ENCODE measurements around the gene DPP6.
"Not testable (repeated sequence)": the region's sequence is repeated elsewhere in the genome, so short reads cannot be mapped to it uniquely, and the experiment has no call there.

DPP6 gene

GRCh38 chr7:154148791-154149516, 96.8 kb downstream of the DPP6 start:
- not testable (repeated sequence) for H2BK5ac ChIP-seq (ENCODE audit: low read length); H4K5ac ChIP-seq (ENCODE audit: low read length); H3K9ac ChIP-seq (ENCODE audit: low read length); H2BK120ac ChIP-seq (ENCODE audit: low read depth, low read length); H3K36me3 ChIP-seq (ENCODE audit: control insufficient read depth, insufficient read depth, low read length); H3K4me2 ChIP-seq (ENCODE audit: low read length); H3K27me3 ChIP-seq (ENCODE audit: insufficient read depth, low read length, poor library complexity); H3K79me2 ChIP-seq (ENCODE audit: control insufficient read depth, insufficient read depth, low read length); H3K4ac ChIP-seq (ENCODE audit: low read depth, low read length); DNase-seq; H2AK5ac ChIP-seq (ENCODE audit: low read length); H3K23ac ChIP-seq (ENCODE audit: low read length); H3K4me1 ChIP-seq (ENCODE audit: control insufficient read depth, low read depth, low read length); H3K27ac ChIP-seq (ENCODE audit: low read depth, low read length); H3K18ac ChIP-seq (ENCODE audit: low read length); H3K4me3 ChIP-seq (ENCODE audit: low read length); H3K56ac ChIP-seq (ENCODE audit: low read length); H3K79me1 ChIP-seq (ENCODE audit: low read length); H4K8ac ChIP-seq (ENCODE audit: low read depth, low read length); H2BK15ac ChIP-seq (replicated peaks; ENCODE audit: low read depth)
- no CpG with 5 or more reads among the region's 10 CpGs for WGBS (ENCODE audit: extremely low coverage, insufficient coverage, low lambda C conversion rate)

- not testable (repeated sequence) for H4K8ac ChIP-seq (ENCODE audit: low read depth, low read length); H3K27ac ChIP-seq (ENCODE audit: low read depth, low read length); H3K79me2 ChIP-seq (ENCODE audit: control insufficient read depth, insufficient read depth, low read length); H3K9ac ChIP-seq (ENCODE audit: low read length); H3K4me3 ChIP-seq (ENCODE audit: low read length); DNase-seq; H4K5ac ChIP-seq (ENCODE audit: low read length); H3K4me1 ChIP-seq (ENCODE audit: control insufficient read depth, low read depth, low read length); H3K4ac ChIP-seq (ENCODE audit: low read depth, low read length); H3K4me2 ChIP-seq (ENCODE audit: low read length); H3K27me3 ChIP-seq (ENCODE audit: insufficient read depth, low read length, poor library complexity); H3K23ac ChIP-seq (ENCODE audit: low read length); H3K18ac ChIP-seq (ENCODE audit: low read length); H2BK5ac ChIP-seq (ENCODE audit: low read length); H2BK120ac ChIP-seq (ENCODE audit: low read depth, low read length); H3K56ac ChIP-seq (ENCODE audit: low read length); H2BK15ac ChIP-seq (replicated peaks; ENCODE audit: low read depth); H2AK5ac ChIP-seq (ENCODE audit: low read length); H3K79me1 ChIP-seq (ENCODE audit: low read length); H3K36me3 ChIP-seq (ENCODE audit: control insufficient read depth, insufficient read depth, low read length)
- no CpG with 5 or more reads among the region's 9 CpGs for WGBS (ENCODE audit: extremely low coverage, insufficient coverage, low lambda C conversion rate)
Measured at GRCh38 chr7:154150656-154151055, 98.5 kb downstream of the DPP6 start.

GRCh38 chr7:154151306-154151705, 99.1 kb downstream of the DPP6 start:
- not testable (repeated sequence) for H2BK15ac ChIP-seq (replicated peaks; ENCODE audit: low read depth); H3K4me3 ChIP-seq (ENCODE audit: low read length); H2AK5ac ChIP-seq (ENCODE audit: low read length); H3K9ac ChIP-seq (ENCODE audit: low read length); H3K4ac ChIP-seq (ENCODE audit: low read depth, low read length); H3K36me3 ChIP-seq (ENCODE audit: control insufficient read depth, insufficient read depth, low read length); H4K8ac ChIP-seq (ENCODE audit: low read depth, low read length); H4K5ac ChIP-seq (ENCODE audit: low read length); DNase-seq; H3K23ac ChIP-seq (ENCODE audit: low read length); H2BK5ac ChIP-seq (ENCODE audit: low read length); H3K18ac ChIP-seq (ENCODE audit: low read length); H3K27ac ChIP-seq (ENCODE audit: low read depth, low read length); H3K4me2 ChIP-seq (ENCODE audit: low read length); H3K27me3 ChIP-seq (ENCODE audit: insufficient read depth, low read length, poor library complexity); H3K4me1 ChIP-seq (ENCODE audit: control insufficient read depth, low read depth, low read length); H2BK120ac ChIP-seq (ENCODE audit: low read depth, low read length); H3K56ac ChIP-seq (ENCODE audit: low read length); H3K79me1 ChIP-seq (ENCODE audit: low read length); H3K79me2 ChIP-seq (ENCODE audit: control insufficient read depth, insufficient read depth, low read length)
- no CpG with 5 or more reads among the region's 11 CpGs for WGBS (ENCODE audit: extremely low coverage, insufficient coverage, low lambda C conversion rate)

- not testable (repeated sequence) for H3K4me2 ChIP-seq (ENCODE audit: low read length); DNase-seq; H2BK15ac ChIP-seq (replicated peaks; ENCODE audit: low read depth); H3K27me3 ChIP-seq (ENCODE audit: insufficient read depth, low read length, poor library complexity); H4K8ac ChIP-seq (ENCODE audit: low read depth, low read length); H2BK120ac ChIP-seq (ENCODE audit: low read depth, low read length); H3K79me1 ChIP-seq (ENCODE audit: low read length); H3K18ac ChIP-seq (ENCODE audit: low read length); H3K4me1 ChIP-seq (ENCODE audit: control insufficient read depth, low read depth, low read length); H2AK5ac ChIP-seq (ENCODE audit: low read length); H3K27ac ChIP-seq (ENCODE audit: low read depth, low read length); H3K79me2 ChIP-seq (ENCODE audit: control insufficient read depth, insufficient read depth, low read length); H4K5ac ChIP-seq (ENCODE audit: low read length); H3K9ac ChIP-seq (ENCODE audit: low read length); H3K4ac ChIP-seq (ENCODE audit: low read depth, low read length); H3K36me3 ChIP-seq (ENCODE audit: control insufficient read depth, insufficient read depth, low read length); H3K4me3 ChIP-seq (ENCODE audit: low read length); H2BK5ac ChIP-seq (ENCODE audit: low read length); H3K56ac ChIP-seq (ENCODE audit: low read length); H3K23ac ChIP-seq (ENCODE audit: low read length)
- no CpG with 5 or more reads among the region's 3 CpGs for WGBS (ENCODE audit: extremely low coverage, insufficient coverage, low lambda C conversion rate)
Measured at GRCh38 chr7:154155928-154156327, 103.7 kb downstream of the DPP6 start.

GRCh38 chr7:154162921-154163320, 110.7 kb downstream of the DPP6 start:
- H4K8ac ChIP-seq (ENCODE audit: low read depth, low read length); DNase-seq; H2AK5ac ChIP-seq (ENCODE audit: low read length); H3K79me2 ChIP-seq (ENCODE audit: control insufficient read depth, insufficient read depth, low read length); H3K36me3 ChIP-seq (ENCODE audit: control insufficient read depth, insufficient read depth, low read length); H3K9ac ChIP-seq (ENCODE audit: low read length); H3K23ac ChIP-seq (ENCODE audit: low read length); H3K18ac ChIP-seq (ENCODE audit: low read length); H3K4me2 ChIP-seq (ENCODE audit: low read length); H3K79me1 ChIP-seq (ENCODE audit: low read length); H2BK5ac ChIP-seq (ENCODE audit: low read length); H4K5ac ChIP-seq (ENCODE audit: low read length); H3K4ac ChIP-seq (ENCODE audit: low read depth, low read length); H3K4me3 ChIP-seq (ENCODE audit: low read length); H3K27me3 ChIP-seq (ENCODE audit: insufficient read depth, low read length, poor library complexity); H3K56ac ChIP-seq (ENCODE audit: low read length); H2BK15ac ChIP-seq (replicated peaks; ENCODE audit: low read depth); H3K27ac ChIP-seq (ENCODE audit: low read depth, low read length); H3K4me1 ChIP-seq (ENCODE audit: control insufficient read depth, low read depth, low read length); H2BK120ac ChIP-seq (ENCODE audit: low read depth, low read length): not testable (repeated sequence)
- WGBS (ENCODE audit: extremely low coverage, insufficient coverage, low lambda C conversion rate): no CpG with 5 or more reads among the region's 6 CpGs

- not testable (repeated sequence) for H3K23ac ChIP-seq (ENCODE audit: low read length); H3K56ac ChIP-seq (ENCODE audit: low read length); H3K27ac ChIP-seq (ENCODE audit: low read depth, low read length); H3K4me2 ChIP-seq (ENCODE audit: low read length); DNase-seq; H3K4me3 ChIP-seq (ENCODE audit: low read length); H3K18ac ChIP-seq (ENCODE audit: low read length); H3K4ac ChIP-seq (ENCODE audit: low read depth, low read length); H3K36me3 ChIP-seq (ENCODE audit: control insufficient read depth, insufficient read depth, low read length); H3K27me3 ChIP-seq (ENCODE audit: insufficient read depth, low read length, poor library complexity); H2AK5ac ChIP-seq (ENCODE audit: low read length); H2BK120ac ChIP-seq (ENCODE audit: low read depth, low read length); H4K8ac ChIP-seq (ENCODE audit: low read depth, low read length); H2BK5ac ChIP-seq (ENCODE audit: low read length); H3K4me1 ChIP-seq (ENCODE audit: control insufficient read depth, low read depth, low read length); H4K5ac ChIP-seq (ENCODE audit: low read length); H3K9ac ChIP-seq (ENCODE audit: low read length); H3K79me1 ChIP-seq (ENCODE audit: low read length); H3K79me2 ChIP-seq (ENCODE audit: control insufficient read depth, insufficient read depth, low read length); H2BK15ac ChIP-seq (replicated peaks; ENCODE audit: low read depth)
- no CpG with 5 or more reads among the region's 3 CpGs for WGBS (ENCODE audit: extremely low coverage, insufficient coverage, low lambda C conversion rate)
Measured at GRCh38 chr7:154163642-154164041, 111.4 kb downstream of the DPP6 start.
